OCI-LY1 (cell line): ENCODE measurements around the gene SLC51B.

Source experiments
- H2AFZ ChIP-seq: fragments of 200-600 bp; sonication (generic), shearing (Covaris generic); 2 replicates; pipeline ENCODE4 v1.6.0; 2014; ENCODE audit warnings: antibody characterized with exemption, mild to moderate bottlenecking, low read length
- H3F3A ChIP-seq: fragments of 200-600 bp; sonication (generic), shearing (Covaris generic); 2 replicates; pipeline ENCODE4 v1.6.0; 2014; ENCODE audit warnings: mild to moderate bottlenecking, antibody characterized with exemption, low read length, moderate library complexity; ENCODE audit not compliant: insufficient read depth
- H3K27ac ChIP-seq: fragments of 200-600 bp; sonication (generic); 2 replicates; pipeline ENCODE4 v1.5.1; 2014; ENCODE audit warnings: low read length, mixed run types, mild to moderate bottlenecking, low read depth; ENCODE audit not compliant: poor library complexity, severe bottlenecking
- H3K27me3 ChIP-seq: fragments of 200-600 bp; sonication (generic); 2 replicates; pipeline ENCODE4 v1.6.0; 2014; ENCODE audit warnings: antibody characterized with exemption, mild to moderate bottlenecking, low read length, moderate library complexity; ENCODE audit not compliant: insufficient read depth
- H3K36me3 ChIP-seq: fragments of 200-600 bp; sonication (generic); 2 replicates; pipeline ENCODE4 v1.6.1; 2014; ENCODE audit warnings: mild to moderate bottlenecking, antibody characterized with exemption, low read length, moderate library complexity, mixed read lengths; ENCODE audit not compliant: insufficient read depth
- H3K4me1 ChIP-seq: fragments of 200-600 bp; sonication (generic); 2 replicates; pipeline ENCODE4 v1.5.1; 2014; ENCODE audit warnings: mild to moderate bottlenecking, low read length, moderate library complexity; ENCODE audit not compliant: insufficient read depth, severe bottlenecking
- H3K4me2 ChIP-seq: fragments of 200-600 bp; sonication (generic), shearing (Covaris generic); 2 replicates; pipeline ENCODE4 v1.6.1; 2014; ENCODE audit warnings: low read length
- H3K4me3 ChIP-seq: fragments of 200-600 bp; sonication (generic); 2 replicates; pipeline ENCODE4 v1.5.1; 2014; ENCODE audit warnings: low read length, low read depth, mild to moderate bottlenecking, mixed read lengths; ENCODE audit not compliant: poor library complexity, severe bottlenecking
- H3K79me2 ChIP-seq: fragments of 200-600 bp; shearing (Covaris generic); 2 replicates; pipeline ENCODE4 v1.6.1; 2016; ENCODE audit warnings: mixed run types, low read length, mixed read lengths; ENCODE audit not compliant: insufficient read depth
- H3K9ac ChIP-seq: fragments of 200-600 bp; sonication (generic), shearing (Covaris generic); 2 replicates; pipeline ENCODE4 v1.6.1; 2014; ENCODE audit warnings: mild to moderate bottlenecking, low read length, mixed read lengths
- H3K9me2 ChIP-seq: fragments of 200-600 bp; sonication (generic), shearing (Covaris generic); 2 replicates; pipeline ENCODE4 v1.6.1; 2014; ENCODE audit warnings: low read depth, mild to moderate bottlenecking, low read length, mixed read lengths
- H3K9me3 ChIP-seq: fragments of 200-600 bp; shearing (Covaris generic); 2 replicates; pipeline ENCODE4 v1.6.1; 2014; ENCODE audit warnings: low read length, mixed read lengths
- H4K20me1 ChIP-seq: fragments of 200-600 bp; sonication (generic), shearing (Covaris generic); 2 replicates; pipeline ENCODE4 v1.6.0; 2016; ENCODE audit warnings: mild to moderate bottlenecking, low read length; ENCODE audit not compliant: insufficient read depth
- EZH2 ChIP-seq: fragments of 200-600 bp; sonication (generic), shearing (Covaris generic); IDR thresholded peaks from 2 replicates; pipeline ENCODE4 v1.8.0; 2017; ENCODE audit warnings: borderline replicate concordance, mixed run types, mild to moderate bottlenecking, antibody characterized with exemption, low read length, moderate library complexity, mixed read lengths
- TF ChIP-seq, protein P1 (sequence below): fragments of 200-600 bp; sonication (generic), shearing (Covaris generic); IDR thresholded peaks from 2 replicates; pipeline ENCODE4 v1.5.1; 2017; ENCODE audit warnings: mild to moderate bottlenecking, antibody characterized with exemption, low read length, moderate library complexity, mixed read lengths

Gene SLC51B

GRCh38 chr15:65038836-65039235 is 6.4 kb upstream of the SLC51B start:
- Histone ChIP-seq H3K27me3 (no peaks in the 10 kb centered on the region; the same call in 1 of the 2 replicates), H4K20me1 (no peaks in the 10 kb centered on the region), H3K36me3 (no peaks in the 10 kb centered on the region), H3K4me3 (no peak overlapping the region), H3K4me2 (no peak overlapping the region), H3K9me3 (no peaks in the 10 kb centered on the region), H3F3A (no peaks in the 10 kb centered on the region), H2AFZ (no peak overlapping the region), H3K79me2 (no peaks in the 10 kb centered on the region), H3K4me1 (no peaks in the 10 kb centered on the region), H3K27ac (no peak overlapping the region), H3K9me2 (no peaks in the 10 kb centered on the region), H3K9ac (no peak overlapping the region)
- TF ChIP-seq, protein P1, sequence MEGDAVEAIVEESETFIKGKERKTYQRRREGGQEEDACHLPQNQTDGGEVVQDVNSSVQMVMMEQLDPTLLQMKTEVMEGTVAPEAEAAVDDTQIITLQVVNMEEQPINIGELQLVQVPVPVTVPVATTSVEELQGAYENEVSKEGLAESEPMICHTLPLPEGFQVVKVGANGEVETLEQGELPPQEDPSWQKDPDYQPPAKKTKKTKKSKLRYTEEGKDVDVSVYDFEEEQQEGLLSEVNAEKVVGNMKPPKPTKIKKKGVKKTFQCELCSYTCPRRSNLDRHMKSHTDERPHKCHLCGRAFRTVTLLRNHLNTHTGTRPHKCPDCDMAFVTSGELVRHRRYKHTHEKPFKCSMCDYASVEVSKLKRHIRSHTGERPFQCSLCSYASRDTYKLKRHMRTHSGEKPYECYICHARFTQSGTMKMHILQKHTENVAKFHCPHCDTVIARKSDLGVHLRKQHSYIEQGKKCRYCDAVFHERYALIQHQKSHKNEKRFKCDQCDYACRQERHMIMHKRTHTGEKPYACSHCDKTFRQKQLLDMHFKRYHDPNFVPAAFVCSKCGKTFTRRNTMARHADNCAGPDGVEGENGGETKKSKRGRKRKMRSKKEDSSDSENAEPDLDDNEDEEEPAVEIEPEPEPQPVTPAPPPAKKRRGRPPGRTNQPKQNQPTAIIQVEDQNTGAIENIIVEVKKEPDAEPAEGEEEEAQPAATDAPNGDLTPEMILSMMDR: no peak
- no peak for TF ChIP-seq EZH2

DNA sequence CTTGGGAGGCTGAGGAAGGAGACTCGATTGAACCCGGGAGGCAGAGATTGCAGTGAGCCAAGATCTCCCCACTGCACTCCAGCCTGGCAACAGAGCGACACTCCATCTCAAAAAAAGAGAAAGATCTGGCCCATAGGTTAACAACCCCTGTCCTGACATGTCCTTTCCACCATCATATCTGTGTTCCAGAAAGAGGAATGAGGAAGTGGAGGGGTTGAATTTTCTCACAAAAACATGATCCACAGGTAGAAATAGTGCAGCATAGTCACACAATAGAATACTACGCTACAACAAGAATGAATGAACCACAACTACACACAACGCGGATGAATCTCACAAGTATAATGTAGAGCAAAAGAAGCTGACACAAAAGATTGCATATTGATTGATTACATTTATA is 4.7 kb upstream of the SLC51B start:
- Histone ChIP-seq H3K27ac (no peak overlapping the region), H2AFZ (no peak overlapping the region), H3F3A (no peaks in the 10 kb centered on the region), H3K27me3 (no peaks in the 10 kb centered on the region; the same call in 1 of the 2 replicates), H3K9me2 (no peaks in the 10 kb centered on the region), H3K4me2 (no peak overlapping the region), H3K4me3 (no peak overlapping the region), H3K9ac (no peak overlapping the region), H3K36me3 (no peaks in the 10 kb centered on the region), H3K79me2 (no peaks in the 10 kb centered on the region), H4K20me1 (no peaks in the 10 kb centered on the region), H3K9me3 (no peaks in the 10 kb centered on the region), H3K4me1 (no peaks in the 10 kb centered on the region)
- TF ChIP-seq, protein P1: no peak
- no peak for TF ChIP-seq EZH2

GRCh38 chr15:65041787-65042186 is 3.4 kb upstream of the SLC51B start:
- Histone ChIP-seq H3K27ac (no peak overlapping the region), H2AFZ (no peak overlapping the region), H3K4me2 (no peak overlapping the region), H3K9me3 (no peaks in the 10 kb centered on the region), H3K27me3 (no peaks in the 10 kb centered on the region; the same call in 1 of the 2 replicates), H3K79me2 (no peaks in the 10 kb centered on the region), H3K4me3 (no peak overlapping the region), H4K20me1 (no peaks in the 10 kb centered on the region), H3F3A (no peaks in the 10 kb centered on the region), H3K9ac (no peak overlapping the region), H3K4me1 (no peaks in the 10 kb centered on the region), H3K36me3 (no peaks in the 10 kb centered on the region), H3K9me2 (no peaks in the 10 kb centered on the region)
- TF ChIP-seq, protein P1: no peak
